Stimulated activated CD4-positive, alpha-beta T cell treated with anti-CD3 and anti-CD28 coated beads, Interleukin-1b, Interleukin-23, amount 100 ng/mL, for 24 hours (primary cell): ENCODE data around the gene PNCK.
"Not testable (repeated sequence)": the region's sequence is repeated elsewhere in the genome, so short reads cannot be mapped to it uniquely, and the experiment has no call there.

Experiments used
- DNase-seq, 4 experiments: peaks; one replicate each; pipeline ENCODE4 v3.0.0-alpha.2; 2020; ENCODE audit warnings: low read depth in 4 of 4, low spot score in 1 of 4

Gene PNCK

GRCh38 chrX:153699210-153699783 lies 25.7 kb upstream of the PNCK start:
- not testable (repeated sequence) for DNase-seq

DNA sequence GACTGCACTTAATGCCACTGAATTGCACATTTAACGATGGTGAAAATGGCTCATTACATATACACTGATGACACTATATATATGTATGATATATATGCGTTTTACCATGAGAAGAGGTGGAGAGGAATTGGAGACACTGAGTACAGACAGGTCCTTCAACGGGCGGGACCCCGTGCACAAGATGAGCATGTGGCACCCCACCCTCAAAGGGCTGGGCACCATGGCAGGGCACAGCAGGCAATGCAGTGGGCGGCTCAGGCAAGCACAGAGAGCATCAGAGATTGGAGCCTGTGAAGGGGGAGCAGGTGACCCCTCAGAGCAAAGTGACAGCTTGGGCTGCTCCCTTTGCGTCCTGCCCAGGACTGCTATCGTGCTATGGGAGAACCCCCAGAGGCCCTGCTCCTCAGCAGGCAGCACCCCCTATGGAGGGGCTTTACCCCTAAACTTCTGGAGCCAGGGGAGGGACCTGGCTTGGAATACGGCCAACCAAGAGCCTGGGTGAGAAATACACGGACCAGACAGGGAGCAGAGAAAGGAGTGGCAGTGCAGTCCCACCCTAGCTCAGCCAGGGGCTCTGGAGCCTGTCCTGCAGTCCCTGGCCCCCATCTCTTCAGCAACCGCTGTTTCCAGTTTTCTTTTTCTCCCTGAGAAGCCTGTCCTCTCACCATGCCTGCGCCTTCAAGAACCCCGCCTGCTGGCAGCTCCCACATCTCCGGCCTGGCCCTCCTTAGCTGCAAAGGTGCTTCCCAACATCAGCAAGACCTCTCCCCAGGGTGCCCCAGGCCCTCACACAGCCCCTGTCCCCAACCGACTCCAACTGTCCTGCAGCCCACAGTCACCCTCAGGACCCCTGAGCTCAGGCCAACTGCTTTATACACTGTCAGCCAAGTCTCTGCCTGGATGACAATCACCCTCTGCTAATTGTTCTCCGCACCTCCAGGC lies 24.6 kb upstream of the PNCK start:
- no peak for DNase-seq

DNA sequence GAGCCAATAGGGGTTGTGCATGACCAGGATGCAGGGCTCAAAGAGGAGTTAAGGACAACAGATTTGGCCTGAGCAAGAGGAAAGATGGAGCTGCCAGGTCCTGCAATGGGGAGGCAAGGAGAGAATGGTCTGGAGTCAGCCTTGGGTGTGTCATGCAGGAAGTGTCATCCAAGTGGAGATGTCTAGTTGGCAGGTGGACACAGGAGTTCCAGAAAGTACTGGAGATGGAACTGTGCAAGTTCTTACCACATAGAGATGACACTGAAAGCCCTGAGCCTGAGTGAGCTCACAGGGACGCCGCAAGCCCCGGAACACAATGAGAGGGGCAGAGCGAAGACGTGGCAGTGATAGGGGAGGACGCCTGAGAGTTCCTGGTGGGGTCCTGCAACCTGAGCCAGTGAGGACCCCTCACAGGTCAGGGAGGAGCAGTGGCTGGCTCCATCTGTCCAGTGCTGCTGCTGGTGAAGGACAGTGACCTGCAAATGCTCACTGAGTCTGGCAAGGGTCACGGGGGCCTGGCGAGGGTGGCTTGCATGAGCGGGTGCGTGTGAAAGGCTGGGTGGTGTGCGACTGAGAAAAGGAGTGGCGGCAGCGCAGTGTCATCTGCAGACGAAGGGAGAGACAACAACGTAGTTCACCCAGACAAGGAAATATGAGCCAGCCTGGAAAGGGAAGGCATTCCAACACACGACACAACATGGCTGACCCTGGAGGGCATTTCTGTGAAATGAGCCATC lies 23.5 kb upstream of the PNCK start:
- not testable (repeated sequence) for DNase-seq

GRCh38 chrX:153696538-153696937 lies 22.9 kb upstream of the PNCK start:
- not testable (repeated sequence) for DNase-seq

DNA sequence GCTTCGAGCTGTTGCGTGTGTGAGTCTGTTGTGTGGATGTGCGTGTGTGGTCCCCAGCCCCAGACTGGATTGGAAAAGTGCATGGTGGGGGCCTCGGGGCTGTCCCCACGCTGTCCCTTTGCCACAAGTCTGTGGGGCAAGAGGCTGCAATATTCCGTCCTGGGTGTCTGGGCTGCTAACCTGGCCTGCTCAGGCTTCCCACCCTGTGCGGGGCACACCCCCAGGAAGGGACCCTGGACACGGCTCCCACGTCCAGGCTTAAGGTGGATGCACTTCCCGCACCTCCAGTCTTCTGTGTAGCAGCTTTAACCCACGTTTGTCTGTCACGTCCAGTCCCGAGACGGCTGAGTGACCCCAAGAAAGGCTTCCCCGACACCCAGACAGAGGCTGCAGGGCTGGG lies 22.5 kb upstream of the PNCK start:
- DNase-seq: no peak

GRCh38 chrX:153694687-153695270 lies 21.2 kb upstream of the PNCK start:
- no peak for DNase-seq

- DNase-seq: not testable (repeated sequence)
Observed at GRCh38 chrX:153694256-153694655, 20.6 kb upstream of the PNCK start.

- DNase-seq: no peak
Observed at GRCh38 chrX:153693216-153694086, 19.8 kb upstream of the PNCK start.

- no peak for DNase-seq
Observed at GRCh38 chrX:153692611-153693156, 19.1 kb upstream of the PNCK start.

DNA sequence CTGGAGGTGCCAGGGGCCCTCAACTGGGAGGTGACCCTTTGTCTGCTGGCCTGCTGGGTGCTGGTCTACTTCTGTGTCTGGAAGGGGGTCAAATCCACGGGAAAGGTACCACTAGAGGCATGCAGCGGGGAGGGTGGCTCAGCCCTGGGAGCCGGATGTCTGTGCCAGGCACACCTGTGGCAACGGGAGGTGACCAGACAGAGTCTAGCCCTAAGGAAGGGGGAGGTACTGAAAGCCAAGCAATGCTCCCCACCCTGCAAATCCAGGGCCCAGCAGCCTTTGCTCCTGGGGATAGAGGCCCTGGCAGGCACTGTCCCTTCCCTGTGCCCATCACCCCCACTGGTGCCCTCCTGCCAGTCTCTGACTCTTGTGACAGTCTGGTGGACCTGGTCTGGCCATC lies 18.4 kb upstream of the PNCK start:
- no peak for DNase-seq

- DNase-seq: not testable (repeated sequence)
Observed at GRCh38 chrX:153691032-153691827, 17.6 kb upstream of the PNCK start.

- DNase-seq: no peak
Observed at GRCh38 chrX:153690466-153690865, 16.9 kb upstream of the PNCK start.

DNA sequence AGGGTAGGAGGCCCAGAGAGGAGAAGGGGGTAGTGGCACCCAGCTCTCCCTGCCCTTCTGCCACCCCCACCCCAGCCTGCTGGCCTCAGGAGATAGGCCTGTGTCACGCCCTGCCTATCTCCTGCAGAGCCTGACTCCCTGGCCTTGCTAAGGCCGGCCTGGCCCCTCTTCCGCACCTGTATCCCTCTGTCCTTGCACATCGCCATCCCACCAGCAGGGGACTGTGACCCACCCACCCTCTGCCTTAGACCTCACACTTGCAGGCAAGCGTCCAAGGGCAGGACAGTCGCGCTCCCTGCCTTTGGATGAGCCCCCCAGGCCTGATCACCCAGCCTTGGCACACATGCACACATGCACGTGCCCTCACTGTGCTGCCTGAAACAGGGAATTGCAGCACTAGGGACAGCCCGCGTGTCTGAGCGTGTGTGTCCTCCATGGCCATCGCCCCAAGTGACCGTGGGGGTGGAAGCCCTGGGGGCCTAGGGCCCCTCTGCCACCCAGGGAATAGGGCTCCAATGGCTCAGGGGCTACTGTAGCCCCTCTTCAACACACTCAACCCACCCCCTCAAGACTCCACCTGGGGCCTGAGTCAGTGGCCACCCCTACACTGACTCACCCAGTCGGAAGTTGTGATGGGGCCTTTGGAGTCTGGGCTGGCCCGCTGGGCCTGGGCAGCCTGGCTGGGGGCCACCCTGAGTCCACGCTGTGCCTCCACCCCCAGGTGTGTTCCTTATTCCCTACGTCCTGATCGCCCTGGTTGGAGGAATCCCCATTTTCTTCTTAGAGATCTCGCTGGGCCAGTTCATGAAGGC lies 16.2 kb upstream of the PNCK start:
- DNase-seq: no peak

- DNase-seq: no peak
Observed at GRCh38 chrX:153688911-153689590, 15.4 kb upstream of the PNCK start.

GRCh38 chrX:153688506-153688905 lies 14.9 kb upstream of the PNCK start:
- DNase-seq: no peak

DNA sequence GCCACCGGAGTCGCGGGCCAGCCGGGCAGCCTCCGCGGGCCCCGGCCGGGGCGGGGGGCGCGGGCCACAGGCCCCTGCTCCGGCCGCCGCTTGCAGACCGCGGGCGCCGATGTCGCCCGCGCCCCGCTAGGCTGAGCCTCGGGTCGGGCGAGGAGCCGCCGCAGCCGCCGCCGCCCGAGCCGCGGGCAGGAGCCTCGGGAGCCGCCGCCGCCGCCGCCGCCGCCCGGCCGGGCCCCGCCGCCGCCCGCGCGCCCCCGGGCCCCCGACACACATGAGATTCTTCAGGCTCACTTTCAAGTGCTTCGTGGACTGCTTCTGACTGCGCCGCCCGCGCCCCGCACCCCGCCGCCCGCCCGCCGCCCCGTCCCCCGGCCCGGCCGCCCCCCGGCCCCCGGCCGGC lies 14.5 kb upstream of the PNCK start:
- DNase-seq: no peak

GRCh38 chrX:153687121-153688039 lies 13.8 kb upstream of the PNCK start, which contains the start of gene SLC6A8:
TSS of gene SLC6A8 (plus strand) at chrX:153687926. CDS start at chrX:153688575, 649 bp downstream.
- DNase-seq: peak in 2 of 4 experiments; percentile 11 to 24
